ENCODE measurements around the gene LYPD6B. TPM values are rescaled to one million over a fixed set of nuclear protein-coding genes. Genes with fewer than 3 reads are reported as not detected.

The LYPD6B gene
- total and polyA plus RNA-seq, 8 donors = 0.79 to 35.8 (median 24.6) TPM

- H3K27me3 ChIP-seq = no peaks in the 10 kb centered on the region
- DNase-seq (no peak), ATAC-seq (no peak)
- H3K4me1 ChIP-seq = peaks cover 0 to 18% of the 10 kb centered on the region in 2 donors
- H3K27ac ChIP-seq = no peak overlapping the region
- no peak for TF ChIP-seq CTCF (IDR thresholded peaks at IDR 0.05)
- H3K36me3 ChIP-seq = no peaks in the 10 kb centered on the region
- no peak overlapping the region for H3K4me3 ChIP-seq
- intact Hi-C loops (cut with DNase I) = no loop called here
- no peaks in the 10 kb centered on the region for H3K9me3 ChIP-seq
Measured at GRCh38 chr2:149080099-149080498, 41.6 kb downstream of the LYPD6B start.

- ATAC-seq (no peak), DNase-seq (no peak)
- peaks cover 0 to 27% of the 10 kb centered on the region in 2 donors for H3K4me1 ChIP-seq
- no peaks in the 10 kb centered on the region for H3K36me3 ChIP-seq
- no peaks in the 10 kb centered on the region for H3K27me3 ChIP-seq
- intact Hi-C loops (cut with DNase I) = no loop called here
- no peak overlapping the region for H3K27ac ChIP-seq
- no peaks in the 10 kb centered on the region for H3K9me3 ChIP-seq
- H3K4me3 ChIP-seq = no peak overlapping the region
- TF ChIP-seq CTCF (IDR thresholded peaks at IDR 0.05) = no peak
Measured at GRCh38 chr2:149080971-149081370, 42.5 kb downstream of the LYPD6B start.

- ATAC-seq = no peak
- TF ChIP-seq CTCF (IDR thresholded peaks at IDR 0.05) = no peak
- no peak overlapping the region for H3K27ac ChIP-seq
- intact Hi-C loops (cut with DNase I) = no loop called here
- no peaks in the 10 kb centered on the region for H3K27me3 ChIP-seq
- no peaks in the 10 kb centered on the region for H3K36me3 ChIP-seq
- H3K9me3 ChIP-seq = no peaks in the 10 kb centered on the region
- H3K4me3 ChIP-seq = no peak overlapping the region
- peaks cover 0 to 32% of the 10 kb centered on the region in 2 donors for H3K4me1 ChIP-seq
- no peak for DNase-seq
Measured at GRCh38 chr2:149082079-149082478, 43.6 kb downstream of the LYPD6B start.

GRCh38 chr2:149082735-149083134 lies 44.2 kb downstream of the LYPD6B start:
- Histone ChIP-seq H3K4me3 (no peak overlapping the region), H3K4me1 (peaks cover 0 to 32% of the 10 kb centered on the region in 2 donors), H3K9me3 (no peaks in the 10 kb centered on the region), H3K27ac (no peak overlapping the region), H3K27me3 (no peaks in the 10 kb centered on the region), H3K36me3 (no peaks in the 10 kb centered on the region)
- ATAC-seq (no peak), DNase-seq (no peak)
- TF ChIP-seq CTCF (IDR thresholded peaks at IDR 0.05) = no peak
- intact Hi-C loops (cut with DNase I) = no loop called here

DNA sequence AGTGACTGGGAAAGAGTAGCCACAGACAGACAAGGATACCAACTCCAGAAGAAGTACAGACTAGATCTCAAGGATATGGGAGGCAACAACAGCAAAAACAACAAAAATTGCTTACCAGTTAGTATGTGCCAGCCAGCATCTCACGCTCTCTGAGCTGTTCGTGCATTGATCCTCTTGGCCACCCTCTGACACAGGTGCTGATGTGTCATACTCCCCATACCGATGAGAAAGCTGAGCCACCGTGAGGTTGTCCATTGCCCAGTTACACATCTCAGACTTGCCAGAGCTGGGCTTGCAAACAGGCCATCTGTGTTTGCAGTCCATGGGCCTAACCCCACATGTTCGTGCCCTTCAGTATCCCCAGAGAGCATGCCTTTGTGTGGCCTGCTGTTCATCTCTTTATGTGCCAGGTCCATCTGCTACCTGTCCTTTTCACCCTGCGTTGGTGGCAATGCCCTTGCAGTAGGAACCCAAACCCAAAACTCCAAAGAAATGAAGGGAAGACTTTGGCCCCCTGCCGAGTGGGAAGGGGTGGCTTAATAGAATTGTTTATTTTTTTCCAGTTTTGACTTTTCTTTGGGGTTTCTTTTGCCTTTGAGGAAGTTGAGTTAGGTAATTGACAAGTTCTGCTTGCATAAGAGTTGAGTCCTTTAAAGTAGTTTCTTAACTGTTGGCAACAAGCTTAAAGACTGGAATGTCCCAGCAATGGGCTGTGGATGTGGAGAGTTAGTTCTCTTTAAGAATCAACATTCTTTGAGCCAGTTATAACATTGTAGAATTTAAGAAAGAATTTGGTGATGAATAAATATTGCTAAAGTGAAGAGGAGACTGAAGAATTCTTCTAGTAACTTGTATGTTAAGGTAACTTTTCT lies 46.7 kb downstream of the LYPD6B start:
- Histone ChIP-seq H3K9me3 (no peaks in the 10 kb centered on the region), H3K4me3 (no peak overlapping the region), H3K27me3 (no peaks in the 10 kb centered on the region), H3K36me3 (no peaks in the 10 kb centered on the region), H3K27ac (no peak overlapping the region), H3K4me1 (peaks cover 0 to 32% of the 10 kb centered on the region in 2 donors)
- DNase-seq = peak in 1 of 4 donors; percentile 54
- ATAC-seq = peak; percentile 85
- TF ChIP-seq CTCF (IDR thresholded peaks at IDR 0.05) = no peak
- intact Hi-C loops (cut with DNase I) = no loop called here

Data from left lung (tissue), 10 donors.